Activated T-helper 2 cell treated with anti-CD3 and anti-CD28 coated beads, Interferon-gamma antibody, Interleukin-2, Interleukin-4, amounts not matched to agents 10 μg/mL and 5 μg/mL and 100 μg/mL, durations not matched to agents 14 hours and 24 hours and 36 hours (primary cell): ENCODE data around the gene PRXL2A. TPM values are rescaled to one million over a fixed set of nuclear protein-coding genes. Genes with fewer than 3 reads are reported as not detected.
"Not testable (repeated sequence)": the region's sequence is repeated elsewhere in the genome, so short reads cannot be mapped to it uniquely, and the experiment has no call there.

ENCODE experiments used
- DNase-seq: peaks from one replicate; pipeline ENCODE4 v3.0.0; 2021; ENCODE audit warnings: low spot score
- H3K27ac Mint-ChIP-seq: one replicate; pipeline ENCODE4 v1.8.0; 2021; ENCODE audit warnings: mixed read lengths
- H3K27me3 Mint-ChIP-seq: one replicate; pipeline ENCODE4 v1.8.0; 2021; ENCODE audit warnings: low read depth, mixed read lengths
- H3K36me3 Mint-ChIP-seq: one replicate; pipeline ENCODE4 v1.8.0; 2021; ENCODE audit warnings: low read depth, mixed read lengths
- H3K4me1 Mint-ChIP-seq: one replicate; pipeline ENCODE4 v1.8.0; 2021; ENCODE audit warnings: low read depth, mixed read lengths
- H3K4me3 Mint-ChIP-seq: one replicate; pipeline ENCODE4 v1.8.0; 2021; ENCODE audit warnings: low read depth, mild to moderate bottlenecking, moderate library complexity, mixed read lengths
- H3K9me3 Mint-ChIP-seq: one replicate; pipeline ENCODE4 v1.8.0; 2021; ENCODE audit warnings: mixed read lengths
- intact Hi-C: fragments of 100-400 bp; cut with micrococcal nuclease; formaldehyde crosslinking; loops from one replicate; pipeline ENCODE4 v1.15.1; 2023
- total RNA-seq: library from RNA; stranded (reverse); gene quantifications from 2 replicates; pipeline ENCODE4 v1.2.3, GENCODE V29; 2022

PRXL2A gene
- total RNA-seq, 1 donor from 2014 or later = 18.4 TPM

- Mint-ChIP-seq H3K9me3 (no peaks in the 10 kb centered on the region), H3K4me1 (peaks cover 29% of the 10 kb centered on the region), H3K27ac (no peak overlapping the region), H3K27me3 (peaks cover 1% of the 10 kb centered on the region), H3K4me3 (no peak overlapping the region), H3K36me3 (no peaks in the 10 kb centered on the region)
- intact Hi-C loops = loop anchor here (5.0 kb wide), 1 partner anchor 36 kb away; no protein-coding TSS in a partner anchor
- no peak for DNase-seq
Measured at GRCh38 chr10:80413271-80413996, 5.1 kb downstream of the PRXL2A start.

DNA sequence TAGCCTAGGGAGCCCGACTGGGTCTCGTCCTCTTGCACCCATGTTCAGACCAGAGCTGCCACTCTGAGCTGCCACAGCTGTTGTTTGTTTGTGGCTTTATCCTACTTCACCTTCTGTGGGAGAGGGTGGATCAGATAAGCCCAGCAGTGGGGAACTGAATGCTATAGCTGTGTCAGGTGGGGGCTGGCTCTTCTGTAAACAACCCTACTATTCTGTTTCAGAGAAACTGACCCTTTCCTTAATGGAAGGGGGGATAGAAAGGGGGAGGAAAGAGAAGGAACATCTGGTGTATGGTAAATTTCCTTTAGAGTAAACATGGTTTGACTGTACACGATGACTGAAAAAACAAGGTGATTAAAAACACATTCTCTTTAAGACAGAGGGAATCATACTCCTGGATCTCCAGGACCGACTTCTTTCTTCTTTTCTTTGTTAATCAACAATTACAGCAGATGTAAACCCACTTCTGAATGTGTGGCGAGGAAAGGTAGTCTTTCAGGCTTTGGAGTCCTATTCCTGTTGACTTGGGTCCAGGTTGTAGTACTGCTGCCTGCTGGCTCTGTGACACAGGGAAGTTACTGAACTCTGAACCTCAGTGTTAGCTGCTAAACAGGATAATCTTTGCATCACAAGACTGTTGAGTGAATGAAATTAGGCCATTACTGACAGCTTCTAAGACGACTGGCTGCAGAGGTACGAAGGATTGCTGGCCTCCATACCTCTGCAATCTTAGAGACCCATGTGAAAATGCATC lies 6.0 kb downstream of the PRXL2A start:
- Mint-ChIP-seq H3K27ac (no peak overlapping the region), H3K9me3 (no peaks in the 10 kb centered on the region), H3K36me3 (no peaks in the 10 kb centered on the region), H3K27me3 (no peaks in the 10 kb centered on the region), H3K4me1 (peaks cover 26% of the 10 kb centered on the region), H3K4me3 (no peak overlapping the region)
- intact Hi-C loops = loop anchor here (5.0 kb wide), 1 partner anchor 37 kb away; no protein-coding TSS in a partner anchor
- DNase-seq = no peak

- H3K27me3 Mint-ChIP-seq = no peaks in the 10 kb centered on the region
- H3K4me3 Mint-ChIP-seq = no peak overlapping the region
- peaks cover 21% of the 10 kb centered on the region for H3K4me1 Mint-ChIP-seq
- DNase-seq = no peak
- H3K36me3 Mint-ChIP-seq = no peaks in the 10 kb centered on the region
- no peaks in the 10 kb centered on the region for H3K9me3 Mint-ChIP-seq
- intact Hi-C loops = no loop called here
- H3K27ac Mint-ChIP-seq = no peak overlapping the region
Measured at GRCh38 chr10:80415734-80416478, 7.6 kb downstream of the PRXL2A start.

GRCh38 chr10:80416479-80417098 lies 8.2 kb downstream of the PRXL2A start:
- H3K4me1 Mint-ChIP-seq = peaks cover 19% of the 10 kb centered on the region
- intact Hi-C loops = no loop called here
- no peaks in the 10 kb centered on the region for H3K27me3 Mint-ChIP-seq
- H3K27ac Mint-ChIP-seq = no peak overlapping the region
- H3K9me3 Mint-ChIP-seq = no peaks in the 10 kb centered on the region
- H3K36me3 Mint-ChIP-seq = no peaks in the 10 kb centered on the region
- no peak overlapping the region for H3K4me3 Mint-ChIP-seq
- no peak for DNase-seq

DNA sequence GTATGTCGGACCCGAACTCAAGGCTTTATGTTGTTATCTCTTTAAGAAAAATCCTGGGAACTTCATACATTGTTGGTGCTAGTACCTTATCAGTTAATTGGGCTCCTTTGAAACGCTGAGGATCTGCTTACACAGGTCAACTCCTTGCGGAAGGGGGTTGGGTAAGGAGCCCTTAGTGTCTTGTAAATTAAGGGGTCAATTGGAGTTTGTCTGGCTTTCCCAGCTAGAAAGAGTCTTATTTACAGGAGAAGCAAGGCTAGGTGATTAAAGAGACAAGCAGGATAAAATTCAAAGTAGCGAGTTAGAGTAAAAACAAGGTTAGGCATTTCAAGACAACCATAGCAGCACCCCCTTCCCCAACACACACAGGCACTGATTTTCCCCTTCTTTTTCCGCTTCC lies 8.9 kb downstream of the PRXL2A start:
- H3K4me3 Mint-ChIP-seq, H3K36me3 Mint-ChIP-seq, H3K27me3 Mint-ChIP-seq, intact Hi-C loops, H3K27ac Mint-ChIP-seq, H3K9me3 Mint-ChIP-seq, DNase-seq: not testable (repeated sequence)
- peaks cover 16% of the 10 kb centered on the region for H3K4me1 Mint-ChIP-seq

DNA sequence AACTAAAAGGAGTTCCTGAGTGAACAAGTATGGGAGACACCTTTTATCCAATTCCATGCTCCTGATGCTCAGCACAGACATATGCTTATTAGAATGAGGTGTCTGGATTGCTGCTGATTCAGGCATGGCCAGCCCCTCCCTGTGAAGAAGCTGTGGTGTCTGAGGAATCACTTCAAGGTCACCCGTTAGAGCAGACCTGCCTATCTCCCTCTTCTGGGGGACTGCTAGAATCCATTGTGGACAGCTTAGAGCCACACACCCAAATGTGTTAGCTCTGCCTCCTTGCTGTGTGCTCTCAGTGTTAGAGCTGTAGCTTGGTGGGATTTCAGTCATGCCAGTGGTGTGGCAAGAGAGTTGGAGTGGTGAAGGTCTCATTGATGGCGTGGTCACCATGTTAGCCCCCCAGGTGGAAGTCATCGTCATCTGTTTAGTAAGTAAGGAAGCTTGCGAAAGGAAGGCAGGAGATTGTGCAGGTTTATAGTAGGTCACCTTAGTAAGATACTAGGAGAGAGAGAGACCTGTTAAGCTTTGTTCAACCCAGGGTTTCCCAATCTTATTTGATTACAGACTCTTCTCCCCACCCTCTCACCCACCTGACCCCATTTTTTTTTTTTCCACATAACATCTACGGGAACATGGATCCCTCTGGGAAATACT lies 12.8 kb downstream of the PRXL2A start:
- peaks cover 8% of the 10 kb centered on the region for H3K36me3 Mint-ChIP-seq
- H3K27ac Mint-ChIP-seq = no peak overlapping the region
- DNase-seq = no peak
- intact Hi-C loops = no loop called here
- no peak overlapping the region for H3K4me3 Mint-ChIP-seq
- no peaks in the 10 kb centered on the region for H3K27me3 Mint-ChIP-seq
- no peaks in the 10 kb centered on the region for H3K9me3 Mint-ChIP-seq
- peaks cover 2% of the 10 kb centered on the region for H3K4me1 Mint-ChIP-seq

DNA sequence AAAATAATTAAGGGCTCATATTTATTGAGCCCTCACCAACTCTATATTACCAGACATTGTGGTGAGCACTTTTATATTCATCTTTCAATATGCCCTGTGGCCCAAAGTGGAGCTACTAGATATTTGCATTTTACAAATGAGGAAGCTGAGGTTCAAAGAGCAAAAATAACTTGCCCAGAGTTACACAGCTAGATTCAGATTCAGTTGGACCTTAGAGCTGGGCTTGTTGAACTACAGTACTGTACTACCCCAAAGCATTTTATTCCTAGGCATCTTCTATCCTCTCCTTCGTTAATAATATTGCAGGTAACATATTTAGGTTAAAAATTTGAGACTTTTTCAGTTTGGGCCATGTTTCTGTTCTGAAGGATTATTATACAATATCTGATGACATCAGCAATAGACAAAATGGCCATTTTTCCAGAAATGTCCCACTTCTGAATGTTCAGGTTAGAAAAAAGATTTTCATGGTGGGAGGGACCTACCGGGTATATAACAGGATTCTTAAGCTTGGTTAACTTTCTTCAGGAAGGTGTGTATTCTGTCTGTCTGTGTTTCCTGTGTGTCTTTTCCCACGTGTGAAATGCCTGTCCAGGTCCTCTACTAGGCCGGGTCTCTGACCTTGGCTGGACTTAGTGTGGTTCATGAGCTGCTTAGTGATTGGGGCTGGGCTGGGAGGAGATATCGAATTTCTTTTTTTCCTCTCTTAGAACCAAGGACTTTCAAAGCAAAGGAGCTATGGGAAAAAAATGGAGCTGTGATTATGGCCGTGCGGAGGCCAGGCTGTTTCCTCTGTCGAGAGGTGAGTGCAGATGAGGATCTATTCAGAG lies 13.6 kb downstream of the PRXL2A start:
- Mint-ChIP-seq H3K36me3 (peaks cover 8% of the 10 kb centered on the region), H3K27ac (no peak overlapping the region), H3K4me3 (no peak overlapping the region), H3K4me1 (no peaks in the 10 kb centered on the region), H3K27me3 (no peaks in the 10 kb centered on the region), H3K9me3 (no peaks in the 10 kb centered on the region)
- no peak for DNase-seq
- intact Hi-C loops = no loop called here

GRCh38 chr10:80425901-80426300 lies 17.6 kb downstream of the PRXL2A start:
- H3K27ac Mint-ChIP-seq = no peak overlapping the region
- intact Hi-C loops = no loop called here
- peaks cover 3% of the 10 kb centered on the region for H3K4me1 Mint-ChIP-seq
- no peaks in the 10 kb centered on the region for H3K27me3 Mint-ChIP-seq
- H3K9me3 Mint-ChIP-seq = no peaks in the 10 kb centered on the region
- H3K4me3 Mint-ChIP-seq = no peak overlapping the region
- DNase-seq = no peak
- H3K36me3 Mint-ChIP-seq = peaks cover 17% of the 10 kb centered on the region

DNA sequence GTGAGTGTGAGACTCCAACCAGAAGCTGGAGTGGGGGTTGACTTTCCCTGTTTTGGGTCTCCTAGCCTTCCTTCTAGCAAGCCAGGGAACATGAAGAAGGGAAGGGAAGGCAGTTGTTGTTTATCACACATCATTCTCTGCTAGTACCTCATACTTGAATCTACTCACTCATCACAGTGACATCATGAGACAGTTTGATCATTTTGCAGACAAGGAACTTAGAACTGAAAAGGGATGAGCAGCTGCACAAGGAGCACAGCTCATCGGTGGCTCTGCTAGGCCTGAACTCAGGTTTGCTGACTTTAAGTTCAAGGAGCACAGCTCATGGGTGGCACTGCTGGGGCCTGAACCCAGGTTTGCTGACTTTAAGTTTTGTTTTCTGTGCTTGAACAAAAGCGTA lies 19.2 kb downstream of the PRXL2A start:
- intact Hi-C loops = no loop called here
- Mint-ChIP-seq H3K27ac (no peak overlapping the region), H3K9me3 (no peaks in the 10 kb centered on the region), H3K36me3 (peaks cover 17% of the 10 kb centered on the region), H3K4me1 (peaks cover 3% of the 10 kb centered on the region), H3K27me3 (no peaks in the 10 kb centered on the region), H3K4me3 (no peak overlapping the region)
- DNase-seq = no peak

GRCh38 chr10:80429521-80429973 lies 21.2 kb downstream of the PRXL2A start:
- Mint-ChIP-seq H3K36me3 (peaks cover 17% of the 10 kb centered on the region), H3K27ac (no peak overlapping the region), H3K4me1 (peaks cover 3% of the 10 kb centered on the region), H3K4me3 (no peak overlapping the region), H3K9me3 (no peaks in the 10 kb centered on the region), H3K27me3 (no peaks in the 10 kb centered on the region)
- DNase-seq = no peak
- intact Hi-C loops = no loop called here

- no peak for DNase-seq
- H3K36me3 Mint-ChIP-seq = peaks cover 4% of the 10 kb centered on the region
- no peak overlapping the region for H3K27ac Mint-ChIP-seq
- peaks cover 3% of the 10 kb centered on the region for H3K4me1 Mint-ChIP-seq
- intact Hi-C loops = no loop called here
- H3K9me3 Mint-ChIP-seq = no peaks in the 10 kb centered on the region
- peaks cover 4% of the 10 kb centered on the region for H3K27me3 Mint-ChIP-seq
- no peak overlapping the region for H3K4me3 Mint-ChIP-seq
Measured at GRCh38 chr10:80433134-80433533, 24.8 kb downstream of the PRXL2A start.
